HFF-Myc (cell line): Measurements from ENCODE around the gene CDC34.

Experiments used
- DNase-seq: peaks from one replicate; pipeline ENCODE4 v3.0.0-alpha.2; 2011; ENCODE audit warnings: low read depth; ENCODE audit errors: extremely low read depth
- H3K4me3 ChIP-seq: replicated peaks from 2 replicates; pipeline ENCODE4 v1.5.1; 2011; ENCODE audit warnings: low read depth, mild to moderate bottlenecking, control low read depth, low read length
- CTCF ChIP-seq: IDR thresholded peaks from 2 replicates; pipeline ENCODE4 v1.5.1; 2012; ENCODE audit warnings: mild to moderate bottlenecking, low read depth, low read length, control low read depth; ENCODE audit errors: missing control alignments

The CDC34 gene

GRCh38 chr19:531753-532560 lies at the start of gene CDC34:
TSS of gene CDC34 (plus strand) at chr19:531760. CDS start at chr19:531932, 172 bp downstream.
- no peak for DNase-seq
- no peak for TF ChIP-seq CTCF
- peak within 1 kb of the TSS; percentile 72 for H3K4me3 ChIP-seq

GRCh38 chr19:482186-483041 lies 49.1 kb upstream of the CDC34 start:
- no peak for TF ChIP-seq CTCF
- no peak overlapping the region for H3K4me3 ChIP-seq
- DNase-seq = no peak

- DNase-seq = no peak
- no peak for TF ChIP-seq CTCF
- H3K4me3 ChIP-seq = no peak overlapping the region
Measured at GRCh38 chr19:483332-484072, 48.1 kb upstream of the CDC34 start.

GRCh38 chr19:484494-484893 lies 47.1 kb upstream of the CDC34 start:
- DNase-seq = no peak
- TF ChIP-seq CTCF = no peak
- no peak overlapping the region for H3K4me3 ChIP-seq

- no peak for DNase-seq
- H3K4me3 ChIP-seq = no peak overlapping the region
- no peak for TF ChIP-seq CTCF
Measured at GRCh38 chr19:485077-485476, 46.5 kb upstream of the CDC34 start.

GRCh38 chr19:485583-486236 lies 45.9 kb upstream of the CDC34 start:
- no peak for DNase-seq
- no peak for TF ChIP-seq CTCF
- no peak overlapping the region for H3K4me3 ChIP-seq
